Endothelial cell of umbilical vein (primary cell): Measurements from ENCODE around the gene OLFML2A.

ENCODE experiments used
- EZH2 ChIP-seq: IDR thresholded peaks from 2 replicates; pipeline ENCODE4 v1.6.1; 2012; ENCODE audit warnings: borderline replicate concordance, low read depth, mild to moderate bottlenecking, moderate library complexity, low read length, inconsistent platforms; ENCODE audit not compliant: severe bottlenecking
- JUN ChIP-seq: IDR thresholded peaks from 2 replicates; pipeline ENCODE4 v1.6.1; 2011; ENCODE audit warnings: borderline replicate concordance, low read depth; ENCODE audit not compliant: insufficient read length, insufficient read depth
- POLR2A ChIP-seq: IDR thresholded peaks from 2 replicates; pipeline ENCODE4 v1.6.1; 2012; ENCODE audit warnings: low read depth, mild to moderate bottlenecking, control low read depth, low read length
- POLR2AphosphoS5 ChIP-seq: IDR thresholded peaks from 2 replicates; pipeline ENCODE4 v1.6.1; 2012; ENCODE audit warnings: low read depth, mild to moderate bottlenecking, control low read depth, low read length, moderate library complexity; ENCODE audit not compliant: insufficient read depth
- TF ChIP-seq, protein P1 (sequence below), 2 donors: IDR thresholded peaks; 1 replicate in 1 of 2; 2 replicates in 1 of 2; pipeline ENCODE4 v1.5.1; 2011; ENCODE audit warnings: low read length in 2 of 2, mild to moderate bottlenecking in 2 of 2, moderate library complexity in 2 of 2, control low read depth in 1 of 2, inconsistent platforms in 1 of 2, low read depth in 1 of 2; ENCODE audit not compliant: insufficient read depth in 1 of 2; ENCODE audit errors: extremely low read depth in 1 of 2
- TF ChIP-seq, protein P2 (sequence below): IDR thresholded peaks from 2 replicates; pipeline ENCODE4 v1.6.1; 2011; ENCODE audit not compliant: insufficient read depth, insufficient read length

DNA sequence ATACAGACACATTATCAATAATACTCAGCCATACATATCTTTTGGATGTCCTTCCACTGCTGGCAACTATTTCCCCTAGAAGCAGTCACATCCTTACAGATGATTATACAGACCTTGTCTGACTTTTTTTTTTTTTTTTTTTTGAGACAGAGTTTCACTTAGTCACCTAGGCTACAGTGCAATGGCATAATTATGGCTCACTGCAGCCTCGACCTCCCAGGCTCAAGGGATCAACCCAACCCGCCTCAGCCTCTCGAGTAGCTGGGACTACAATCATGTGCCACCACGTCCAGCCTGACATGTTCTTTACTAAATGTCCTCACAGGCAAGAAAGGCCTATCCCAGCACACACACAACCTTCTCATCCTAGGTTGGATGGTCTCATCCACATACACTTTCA is 29.9 kb upstream of the OLFML2A start:
- TF ChIP-seq POLR2A (no peak), POLR2AphosphoS5 (no peak), JUN (no peak), EZH2 (no peak)
- TF ChIP-seq, protein P1, sequence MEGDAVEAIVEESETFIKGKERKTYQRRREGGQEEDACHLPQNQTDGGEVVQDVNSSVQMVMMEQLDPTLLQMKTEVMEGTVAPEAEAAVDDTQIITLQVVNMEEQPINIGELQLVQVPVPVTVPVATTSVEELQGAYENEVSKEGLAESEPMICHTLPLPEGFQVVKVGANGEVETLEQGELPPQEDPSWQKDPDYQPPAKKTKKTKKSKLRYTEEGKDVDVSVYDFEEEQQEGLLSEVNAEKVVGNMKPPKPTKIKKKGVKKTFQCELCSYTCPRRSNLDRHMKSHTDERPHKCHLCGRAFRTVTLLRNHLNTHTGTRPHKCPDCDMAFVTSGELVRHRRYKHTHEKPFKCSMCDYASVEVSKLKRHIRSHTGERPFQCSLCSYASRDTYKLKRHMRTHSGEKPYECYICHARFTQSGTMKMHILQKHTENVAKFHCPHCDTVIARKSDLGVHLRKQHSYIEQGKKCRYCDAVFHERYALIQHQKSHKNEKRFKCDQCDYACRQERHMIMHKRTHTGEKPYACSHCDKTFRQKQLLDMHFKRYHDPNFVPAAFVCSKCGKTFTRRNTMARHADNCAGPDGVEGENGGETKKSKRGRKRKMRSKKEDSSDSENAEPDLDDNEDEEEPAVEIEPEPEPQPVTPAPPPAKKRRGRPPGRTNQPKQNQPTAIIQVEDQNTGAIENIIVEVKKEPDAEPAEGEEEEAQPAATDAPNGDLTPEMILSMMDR (IDR thresholded peaks at IDR 0.05; ENCODE audit: extremely low read depth in 1 of 2, insufficient read depth in 1 of 2, low read depth in 1 of 2, low read length in 2 of 2) = no peak
- TF ChIP-seq, protein P2, sequence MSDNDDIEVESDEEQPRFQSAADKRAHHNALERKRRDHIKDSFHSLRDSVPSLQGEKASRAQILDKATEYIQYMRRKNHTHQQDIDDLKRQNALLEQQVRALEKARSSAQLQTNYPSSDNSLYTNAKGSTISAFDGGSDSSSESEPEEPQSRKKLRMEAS = no peak
